Psoas muscle (tissue), 8 donors: ENCODE data around the gene RYR2. TPM values are rescaled to one million over a fixed set of nuclear protein-coding genes. Genes with fewer than 3 reads are reported as not detected.

Source experiments
- ATAC-seq, 4 donors: fragments of 200-7000 bp; cut with Tn5 transposase; one replicate each; pipeline ENCODE4 v1.9.1; 2020; ENCODE audit warnings: moderate library complexity in 3 of 4, mild to moderate bottlenecking in 2 of 4
- DNase-seq, 2 donors: peaks; one replicate each; pipeline ENCODE4 v3.0.0-alpha.2; 2020
- H3K27ac ChIP-seq: fragments of 200-600 bp; one replicate; pipeline ENCODE4 v1.8.0; 2022
- H3K27me3 ChIP-seq, 3 donors: fragments of 200-600 bp in 1 of 3; one replicate each; pipeline versions ENCODE4 v1.6.1 to v1.8.0; 2013 to 2022; ENCODE audit warnings: low read length in 2 of 3, mild to moderate bottlenecking in 2 of 3, moderate library complexity in 1 of 3; ENCODE audit not compliant: insufficient read depth in 3 of 3
- H3K36me3 ChIP-seq, 2 donors: fragments of 200-600 bp in 1 of 2; one replicate each; pipeline versions ENCODE4 v1.6.1 to v1.8.0; 2013 to 2022; ENCODE audit warnings: low read depth in 1 of 2, mild to moderate bottlenecking in 1 of 2, moderate library complexity in 1 of 2; ENCODE audit not compliant: insufficient read depth in 1 of 2
- H3K4me1 ChIP-seq: fragments of 200-600 bp; one replicate; pipeline ENCODE4 v1.8.0; 2022
- H3K4me3 ChIP-seq: fragments of 200-600 bp; one replicate; pipeline ENCODE4 v1.8.0; 2022; ENCODE audit warnings: mild to moderate bottlenecking
- H3K9me3 ChIP-seq: fragments of 200-600 bp; one replicate; pipeline ENCODE4 v1.8.0; 2022
- CTCF ChIP-seq: fragments of 200-600 bp; IDR thresholded peaks from one replicate; pipeline ENCODE4 v1.8.0; 2022; ENCODE audit warnings: antibody characterized with exemption
- WGBS, 3 donors: extraction: QIAGEN DNeasy Blood & Tissue Kit; methylation state at CpG; one replicate each; pipeline versions ENCODE4 v1.1.6 to v1.1.7; 2013; 5-methylcytosine and 5-hydroxymethylcytosine counted together
- intact Hi-C, 2 donors: fragments of 100-400 bp; cut with DNase I; formaldehyde crosslinking; loops; one replicate each; pipeline versions ENCODE4 v1.11.0 to v1.14.2; 2022
- polyA plus RNA-seq, 3 donors: library from polyadenylated mRNA; stranded (reverse); fragments of 200-250 nt; gene quantifications; one replicate each; pipeline ENCODE4 v1.2.3, GENCODE V29; 2013
- total RNA-seq, 4 donors: library from RNA; stranded (reverse); fragmentation: NEBNext Ultra II Directional in 2 of 4; extraction: Animal tissue kit (Norgen Biotek cat#: 25700) in 2 of 4; gene quantifications; one replicate each; pipeline versions ENCODE4 v1.2.1 to v1.2.4, GENCODE V29; 2021 to 2023
- donor health status: healthy with polysubstance abuse.
- donor health status: DM: no; HTN: no; CAD: no; lungs with moderate emphysema.
- donor health status: Bipolar disorder and iron deficiency.
- donor health status: healthy.
- donor health status: DM: yes; HTN: yes; CAD: no.
- donor health status: DM: no; HTN: no; CAD: no.
- donor health status: DM: no; HTN: no; CAD: no.
- donor health status: DM: yes; HTN: yes; CAD: no.

Gene RYR2
- total and polyA plus RNA-seq, 7 donors = 0.06 to 0.48 (median 0.25) TPM

DNA sequence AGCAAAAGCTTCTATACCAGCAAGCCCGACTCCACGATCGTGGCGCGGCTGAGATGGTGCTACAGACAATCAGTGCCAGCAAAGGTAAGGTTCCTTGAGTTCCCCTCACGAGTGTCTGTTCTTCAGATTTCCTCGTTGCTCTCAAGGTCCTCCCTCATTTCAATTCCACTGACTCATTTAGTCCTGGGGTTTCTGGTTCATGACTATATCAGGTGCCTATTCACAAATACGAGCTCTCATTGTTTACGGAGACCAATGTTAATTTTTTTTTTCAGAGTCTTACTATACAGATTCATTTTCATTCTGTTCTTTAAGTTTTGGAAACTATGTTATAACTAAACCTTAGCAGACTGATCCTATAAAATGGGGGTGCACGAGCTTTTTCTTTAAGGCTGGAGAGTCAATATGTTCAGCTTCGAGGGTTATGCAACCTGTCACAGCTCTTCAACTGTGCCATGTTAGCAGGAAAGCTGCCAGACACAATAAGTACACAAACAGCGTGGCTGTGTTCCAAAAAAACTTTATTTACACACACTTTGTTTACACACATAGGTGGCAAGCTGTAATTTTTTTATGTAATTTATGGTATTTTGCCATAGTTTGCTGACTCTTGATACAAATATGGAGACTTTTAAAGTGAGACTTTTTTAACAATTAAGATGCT, 714.5 kb downstream of the RYR2 start:
- no peaks in the 10 kb centered on the region for H3K27me3 ChIP-seq
- no peak overlapping the region for H3K27ac ChIP-seq
- H3K4me3 ChIP-seq = no peak overlapping the region
- ATAC-seq = no peak
- no peaks in the 10 kb centered on the region for H3K9me3 ChIP-seq
- intact Hi-C loops = no loop called here
- H3K4me1 ChIP-seq = no peaks in the 10 kb centered on the region
- no peaks in the 10 kb centered on the region for H3K36me3 ChIP-seq
- no peak for DNase-seq
- WGBS, 3 donors = 76 to 81% (median 79%) methylated on average over 12 of the region's 12 CpGs
- TF ChIP-seq CTCF = no peak

DNA sequence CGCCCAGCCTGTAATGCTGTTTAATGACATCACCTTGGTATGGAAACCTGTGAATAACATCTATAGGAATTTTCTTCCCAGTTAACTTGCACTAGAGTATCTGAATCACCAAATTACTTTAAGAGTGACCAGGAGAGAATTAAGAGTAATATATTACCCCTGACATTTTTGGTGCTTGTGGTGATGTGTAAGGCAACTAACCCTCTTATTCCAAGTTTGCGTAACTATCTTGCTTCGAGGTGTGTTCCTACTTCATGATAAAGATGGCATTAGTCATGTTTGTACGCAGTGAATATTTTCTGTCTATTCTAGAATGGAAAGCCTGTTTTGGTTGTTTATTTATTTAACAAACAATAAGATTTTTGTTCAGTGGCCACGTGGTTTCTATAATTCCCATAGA, 717.4 kb downstream of the RYR2 start:
- H3K27me3 ChIP-seq = no peaks in the 10 kb centered on the region
- no peaks in the 10 kb centered on the region for H3K9me3 ChIP-seq
- 74% methylated on average over 5 of the region's 5 CpGs for WGBS, 3 donors
- no peak overlapping the region for H3K4me3 ChIP-seq
- intact Hi-C loops = no loop called here
- no peaks in the 10 kb centered on the region for H3K36me3 ChIP-seq
- no peak for ATAC-seq
- no peak for TF ChIP-seq CTCF
- H3K4me1 ChIP-seq = no peaks in the 10 kb centered on the region
- no peak for DNase-seq
- no peak overlapping the region for H3K27ac ChIP-seq

- ATAC-seq (no peak), DNase-seq (no peak)
- 56 to 66% (median 61%) methylated on average over 5 of the region's 5 CpGs for WGBS, 3 donors
- no peaks in the 10 kb centered on the region for H3K36me3 ChIP-seq
- H3K27me3 ChIP-seq = no peaks in the 10 kb centered on the region
- H3K9me3 ChIP-seq = no peaks in the 10 kb centered on the region
- intact Hi-C loops = no loop called here
- TF ChIP-seq CTCF = no peak
- H3K4me1 ChIP-seq = no peaks in the 10 kb centered on the region
- no peak overlapping the region for H3K27ac ChIP-seq
- H3K4me3 ChIP-seq = no peak overlapping the region
These were observed 719.0 kb downstream of the RYR2 start for GRCh38 chr1:237760951-237761350.

GRCh38 chr1:237763137-237763536, 721.2 kb downstream of the RYR2 start:
- no peak for TF ChIP-seq CTCF
- Histone ChIP-seq H3K4me1 (no peaks in the 10 kb centered on the region), H3K9me3 (no peaks in the 10 kb centered on the region), H3K27ac (no peak overlapping the region), H3K27me3 (no peaks in the 10 kb centered on the region), H3K4me3 (no peak overlapping the region), H3K36me3 (no peaks in the 10 kb centered on the region)
- no peak for DNase-seq
- ATAC-seq = no peak
- intact Hi-C loops = no loop called here
- 77 to 80% (median 77%) methylated on average over 7 of the region's 7 CpGs for WGBS, 3 donors

- H3K9me3 ChIP-seq = no peaks in the 10 kb centered on the region
- no peak overlapping the region for H3K4me3 ChIP-seq
- DNase-seq (no peak), ATAC-seq (no peak)
- H3K27ac ChIP-seq = no peak overlapping the region
- no peaks in the 10 kb centered on the region for H3K27me3 ChIP-seq
- TF ChIP-seq CTCF = no peak
- no peaks in the 10 kb centered on the region for H3K4me1 ChIP-seq
- intact Hi-C loops = no loop called here
- 23 to 42% (median 28%) methylated on average over 2 of the region's 2 CpGs for WGBS, 3 donors
- no peaks in the 10 kb centered on the region for H3K36me3 ChIP-seq
These were observed 721.8 kb downstream of the RYR2 start for GRCh38 chr1:237763751-237764150.
